ENCODE data around the gene COG5. TPM values are rescaled to one million over a fixed set of nuclear protein-coding genes. Genes with fewer than 3 reads are reported as not detected.
"Not testable (repeated sequence)": the region's sequence is repeated elsewhere in the genome, so short reads cannot be mapped to it uniquely, and the experiment has no call there.

The COG5 gene

GRCh38 chr7:107158028-107158427 lies 405.7 kb downstream of the COG5 start:
- no peak overlapping the region for H3K4me3 ChIP-seq (ENCODE audit: low read length)
- H3K9me3 ChIP-seq (replicated peaks; ENCODE audit: low read length): no peaks in the 10 kb centered on the region
- H3K4me2 ChIP-seq (ENCODE audit: low read length): no peak overlapping the region
- H3K4me1 ChIP-seq (ENCODE audit: control insufficient read depth, insufficient read depth, low read length): no peaks in the 10 kb centered on the region
- H3K27me3 ChIP-seq (ENCODE audit: control insufficient read depth, insufficient read depth, low read length): no peaks in the 10 kb centered on the region
- H3K9ac ChIP-seq (ENCODE audit: low read depth, low read length): no peak overlapping the region
- H3K36me3 ChIP-seq (ENCODE audit: insufficient read depth, low read length): no peaks in the 10 kb centered on the region

GRCh38 chr7:107157091-107157490 lies 406.6 kb downstream of the COG5 start:
- Histone ChIP-seq H3K4me1 (ENCODE audit: control insufficient read depth, insufficient read depth, low read length) (no peaks in the 10 kb centered on the region), H3K4me2 (ENCODE audit: low read length) (no peak overlapping the region), H3K4me3 (ENCODE audit: low read length) (no peak overlapping the region), H3K27me3 (ENCODE audit: control insufficient read depth, insufficient read depth, low read length) (no peaks in the 10 kb centered on the region), H3K36me3 (ENCODE audit: insufficient read depth, low read length) (no peaks in the 10 kb centered on the region), H3K9ac (ENCODE audit: low read depth, low read length) (no peak overlapping the region), H3K9me3 (replicated peaks; ENCODE audit: low read length) (no peaks in the 10 kb centered on the region)

DNA sequence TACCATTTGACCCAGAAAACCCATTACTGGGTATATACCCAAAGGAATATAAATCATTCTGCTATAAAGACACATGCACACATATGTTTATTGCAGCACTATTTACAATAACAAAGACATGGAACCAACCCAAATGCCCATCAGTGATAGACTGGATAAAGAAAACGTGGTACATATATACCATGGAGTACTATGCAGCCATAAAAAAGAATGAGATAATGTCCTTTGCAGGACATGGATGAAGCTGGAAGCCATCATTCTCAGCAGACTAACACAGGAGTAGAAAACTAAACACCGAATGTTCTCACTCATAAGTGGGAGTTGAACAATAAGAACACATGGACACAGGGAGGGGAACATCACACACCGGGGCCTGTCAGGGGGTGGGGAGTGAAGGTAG lies 408.0 kb downstream of the COG5 start:
- not testable (repeated sequence) for H3K4me3 ChIP-seq (ENCODE audit: low read length); H3K9me3 ChIP-seq (replicated peaks; ENCODE audit: low read length); H3K4me1 ChIP-seq (ENCODE audit: control insufficient read depth, insufficient read depth, low read length); H3K9ac ChIP-seq (ENCODE audit: low read depth, low read length); H3K36me3 ChIP-seq (ENCODE audit: insufficient read depth, low read length); H3K4me2 ChIP-seq (ENCODE audit: low read length); H3K27me3 ChIP-seq (ENCODE audit: control insufficient read depth, insufficient read depth, low read length)

- no peaks in the 10 kb centered on the region for H3K4me1 ChIP-seq (ENCODE audit: control insufficient read depth, insufficient read depth, low read length)
- H3K9ac ChIP-seq (ENCODE audit: low read depth, low read length): no peak overlapping the region
- no peaks in the 10 kb centered on the region for H3K36me3 ChIP-seq (ENCODE audit: insufficient read depth, low read length)
- H3K27me3 ChIP-seq (ENCODE audit: control insufficient read depth, insufficient read depth, low read length): no peaks in the 10 kb centered on the region
- H3K4me3 ChIP-seq (ENCODE audit: low read length): no peak overlapping the region
- no peak overlapping the region for H3K4me2 ChIP-seq (ENCODE audit: low read length)
- H3K9me3 ChIP-seq (replicated peaks; ENCODE audit: low read length): no peaks in the 10 kb centered on the region
These were observed 408.9 kb downstream of the COG5 start for GRCh38 chr7:107154826-107155225.

GRCh38 chr7:107152011-107152410 lies 411.7 kb downstream of the COG5 start:
- H3K27me3 ChIP-seq (ENCODE audit: control insufficient read depth, insufficient read depth, low read length): no peaks in the 10 kb centered on the region
- H3K36me3 ChIP-seq (ENCODE audit: insufficient read depth, low read length): no peaks in the 10 kb centered on the region
- no peaks in the 10 kb centered on the region for H3K9me3 ChIP-seq (replicated peaks; ENCODE audit: low read length)
- peaks cover 7% of the 10 kb centered on the region for H3K4me1 ChIP-seq (ENCODE audit: control insufficient read depth, insufficient read depth, low read length)
- H3K4me3 ChIP-seq (ENCODE audit: low read length): no peak overlapping the region
- no peak overlapping the region for H3K9ac ChIP-seq (ENCODE audit: low read depth, low read length)
- no peak overlapping the region for H3K4me2 ChIP-seq (ENCODE audit: low read length)

Small RNA genes lying within 50 kb of the gene (small RNA-seq; reads per million reads assigned to genes)
- gene AC002381.1: not detected
- gene RF01233: not detected

All from skeletal muscle satellite cell (primary cell).